Endothelial cell of umbilical vein (primary cell): ENCODE data around the gene DGAT2L6. TPM values are rescaled to one million over a fixed set of nuclear protein-coding genes. Genes with fewer than 3 reads are reported as not detected.

Experiments
- BruUV-seq: library from RNA; stranded (reverse); fragments of 400-500 nt; replicated peaks from 2 replicates; lab custom pipeline; 2021; lab: Mats Ljungman, UMichigan
- CTCF ChIA-PET: fragments of 300-600, 350-600 bp; sonication (Branson Sonifier 250); formaldehyde crosslinking; loops from one replicate; lab custom pipeline; 2021; ENCODE audit warnings: antibody characterized with exemption, inconsistent platforms; lab: Charles Lee
- POLR2A ChIA-PET: fragments of 300-600, 350-600 bp; sonication (Branson Sonifier 250); formaldehyde crosslinking; loops from one replicate; lab custom pipeline; 2021; ENCODE audit warnings: antibody characterized with exemption, inconsistent platforms; lab: Charles Lee
- DNase-seq: peaks from one replicate; pipeline ENCODE4 v3.0.0-alpha.2; 2011; ENCODE audit warnings: low read depth, low spot score
- FAIRE-seq: peaks from 2 replicates; lab custom pipeline; 2011; peaks lifted over from hg19 to GRCh38; lab: Jason Lieb, UNC
- H2AFZ ChIP-seq: 2 replicates; pipeline ENCODE4 v1.6.0; 2012; ENCODE audit warnings: low read depth, low read length, control low read depth, inconsistent platforms
- H3K27ac ChIP-seq: 2 replicates; pipeline ENCODE4 v1.5.1; 2011; ENCODE audit warnings: low read depth, mild to moderate bottlenecking, control low read depth, low read length, moderate library complexity; ENCODE audit not compliant: insufficient read depth
- H3K27me3 ChIP-seq, 2 experiments: 2 replicates each; pipeline versions ENCODE4 v1.6.0 to v1.6.1; 2011; ENCODE audit warnings: low read length in 2 of 2, mixed read lengths in 1 of 2; ENCODE audit not compliant: control insufficient read depth in 2 of 2, insufficient read depth in 2 of 2
- H3K36me3 ChIP-seq, 2 experiments: 2 replicates in 1 of 2; 3 replicates in 1 of 2; pipeline ENCODE4 v1.5.1; 2011; ENCODE audit warnings: low read length in 2 of 2, mild to moderate bottlenecking in 1 of 2, moderate library complexity in 1 of 2; ENCODE audit not compliant: control insufficient read depth in 2 of 2, insufficient read depth in 2 of 2; ENCODE audit errors: extremely low read depth in 1 of 2
- H3K4me1 ChIP-seq: 3 replicates; pipeline ENCODE4 v1.5.1; 2011; ENCODE audit warnings: mild to moderate bottlenecking, low read length; ENCODE audit not compliant: control insufficient read depth, insufficient read depth; ENCODE audit errors: extremely low read depth
- H3K4me2 ChIP-seq: 2 replicates; pipeline ENCODE4 v1.6.1; 2011; ENCODE audit warnings: low read length, control low read depth, mixed read lengths; ENCODE audit not compliant: insufficient read depth
- H3K4me3 ChIP-seq, 3 experiments: fragments of 200-600 bp in 1 of 3; sonication (generic), shearing (Covaris generic) in 1 of 3; replicated peaks in 1 of 3; 2 replicates each; pipeline ENCODE4 v1.5.1; 2011 to 2016; ENCODE audit warnings: control low read depth in 3 of 3, low read length in 3 of 3, mild to moderate bottlenecking in 2 of 3, inconsistent platforms in 1 of 3, low read depth in 1 of 3, moderate library complexity in 1 of 3; ENCODE audit not compliant: insufficient read depth in 1 of 3
- H3K79me2 ChIP-seq: 2 replicates; pipeline ENCODE4 v1.6.0; 2012; ENCODE audit warnings: low read length, inconsistent platforms; ENCODE audit not compliant: control insufficient read depth, insufficient read depth
- H3K9ac ChIP-seq: replicated peaks from 2 replicates; pipeline ENCODE3; 2011; ENCODE audit warnings: low read length, control low read depth; ENCODE audit not compliant: insufficient read depth; ENCODE audit errors: extremely low read depth
- H3K9me1 ChIP-seq: replicated peaks from 3 replicates; pipeline ENCODE4 v1.6.0; 2011; ENCODE audit warnings: mild to moderate bottlenecking, low read length; ENCODE audit not compliant: control insufficient read depth, insufficient read depth; ENCODE audit errors: extremely low read depth
- H3K9me3 ChIP-seq: replicated peaks from 2 replicates; pipeline ENCODE4 v1.5.1; 2012; ENCODE audit warnings: low read length, inconsistent platforms; ENCODE audit not compliant: control insufficient read depth, insufficient read depth
- H4K20me1 ChIP-seq: replicated peaks from 2 replicates; pipeline ENCODE3; 2011; ENCODE audit warnings: mild to moderate bottlenecking, low read length; ENCODE audit not compliant: control insufficient read depth, insufficient read depth; ENCODE audit errors: extremely low read depth
- CTCF ChIP-seq, 2 donors: IDR thresholded peaks; 1 replicate in 1 of 2; 2 replicates in 1 of 2; pipeline ENCODE4 v1.5.1; 2011; ENCODE audit warnings: low read length in 2 of 2, mild to moderate bottlenecking in 2 of 2, moderate library complexity in 2 of 2, control low read depth in 1 of 2, inconsistent platforms in 1 of 2, low read depth in 1 of 2; ENCODE audit not compliant: insufficient read depth in 1 of 2; ENCODE audit errors: extremely low read depth in 1 of 2
- EZH2 ChIP-seq: IDR thresholded peaks from 2 replicates; pipeline ENCODE4 v1.6.1; 2012; ENCODE audit warnings: borderline replicate concordance, low read depth, mild to moderate bottlenecking, moderate library complexity, low read length, inconsistent platforms; ENCODE audit not compliant: severe bottlenecking
- FOS ChIP-seq: IDR thresholded peaks from 2 replicates; pipeline ENCODE4 v1.6.1; 2011; ENCODE audit warnings: mild to moderate bottlenecking, low read length, moderate library complexity, borderline replicate concordance; ENCODE audit not compliant: insufficient read depth
- GATA2 ChIP-seq: IDR thresholded peaks from 2 replicates; pipeline ENCODE4 v1.7.0; 2011; ENCODE audit warnings: low read depth, mild to moderate bottlenecking, moderate library complexity, mixed read lengths, low read length; ENCODE audit not compliant: insufficient read length, insufficient read depth
- JUN ChIP-seq: IDR thresholded peaks from 2 replicates; pipeline ENCODE4 v1.6.1; 2011; ENCODE audit warnings: borderline replicate concordance, low read depth; ENCODE audit not compliant: insufficient read length, insufficient read depth
- MAX ChIP-seq: IDR thresholded peaks from 2 replicates; pipeline ENCODE4 v1.6.1; 2011; ENCODE audit not compliant: insufficient read depth, insufficient read length
- MYC ChIP-seq: IDR thresholded peaks from one replicate; pipeline ENCODE4 v1.6.1; 2011; ENCODE audit warnings: mild to moderate bottlenecking, low read depth, low read length
- POLR2A ChIP-seq: IDR thresholded peaks from 2 replicates; pipeline ENCODE4 v1.6.1; 2012; ENCODE audit warnings: low read depth, mild to moderate bottlenecking, control low read depth, low read length
- POLR2AphosphoS5 ChIP-seq: IDR thresholded peaks from 2 replicates; pipeline ENCODE4 v1.6.1; 2012; ENCODE audit warnings: low read depth, mild to moderate bottlenecking, control low read depth, low read length, moderate library complexity; ENCODE audit not compliant: insufficient read depth
- dilution Hi-C: fragments of 300-500 bp; cut with MboI; formaldehyde crosslinking; loops from one replicate; pipeline ENCODE4 v1.15.0; 2019; ENCODE audit warnings: low sequenced_read_pairs; ENCODE audit not compliant: extremely low pct_ligation_motif_present
- intact Hi-C: fragments of 100-400 bp; cut with micrococcal nuclease; formaldehyde crosslinking; loops from one replicate; pipeline ENCODE4 v1.10.0; 2022
- polyA plus RNA-seq, 4 experiments: library from polyadenylated mRNA; depleted of rRNA in 3 of 4; stranded (reverse) in 3 of 4; unstranded in 1 of 4; fragments of >200 nt; gene quantifications; 2 replicates each; pipeline versions ENCODE4 v1.2.1 to v1.2.3, GENCODE V29; 2011 to 2012; ENCODE audit warnings: missing spikeins in 1 of 4
- total RNA-seq: library from RNA; stranded (reverse); gene quantifications from 2 replicates; pipeline ENCODE4 v1.2.3, GENCODE V29; 2021

The DGAT2L6 gene
- total and polyA plus RNA-seq, 2 donors (not counting 3 experiments of a cell fraction or from before 2014, with no cell fraction given) = not detected

- ChIA-PET CTCF (no interaction called here), POLR2A (no interaction called here)
- intact Hi-C loops = no loop called here
- H3K79me2 ChIP-seq = peaks cover 10% of the 10 kb centered on the region
- no peak for FAIRE-seq
- no TSS peak for BruUV-seq
- H3K9me3 ChIP-seq = no peaks in the 10 kb centered on the region
- H3K36me3 ChIP-seq = no peaks in the 10 kb centered on the region
- DNase-seq = no peak
- H3K4me1 ChIP-seq = peaks cover 12% of the 10 kb centered on the region
- no peaks in the 10 kb centered on the region for H3K9me1 ChIP-seq
- H3K27me3 ChIP-seq = no peaks in the 10 kb centered on the region
- H3K27ac ChIP-seq = no peak overlapping the region
- dilution Hi-C loops = no loop called here
- no peaks in the 10 kb centered on the region for H4K20me1 ChIP-seq
- no peak overlapping the region for H3K9ac ChIP-seq
- H2AFZ ChIP-seq = no peak overlapping the region
- H3K4me2 ChIP-seq = no peak overlapping the region
- no peak overlapping the region for H3K4me3 ChIP-seq
- TF ChIP-seq POLR2A = no peak
- no peak for TF ChIP-seq CTCF (IDR thresholded peaks at IDR 0.05; ENCODE audit: extremely low read depth in 1 of 2, insufficient read depth in 1 of 2, low read depth in 1 of 2, low read length in 2 of 2)
Observed at GRCh38 chrX:70129816-70130215, 47.5 kb upstream of the DGAT2L6 start.

GRCh38 chrX:70132224-70132623 lies 45.1 kb upstream of the DGAT2L6 start:
- BruUV-seq = no TSS peak
- FAIRE-seq (no peak), DNase-seq (no peak)
- dilution Hi-C loops (no loop called here), intact Hi-C loops (loop anchor here (1.0 kb wide), 1 partner anchor 36 kb away; no protein-coding TSS in a partner anchor)
- H3K27me3 ChIP-seq = no peaks in the 10 kb centered on the region
- H3K9me1 ChIP-seq = no peaks in the 10 kb centered on the region
- peak overlapping the region; percentile 93 for H3K4me2 ChIP-seq
- TF ChIP-seq GATA2 (no peak), EZH2 (no peak), FOS (no peak), MAX (no peak), POLR2A (no peak), JUN (no peak), POLR2AphosphoS5 (no peak), MYC (no peak), CTCF (IDR thresholded peaks at IDR 0.05; ENCODE audit: extremely low read depth in 1 of 2, insufficient read depth in 1 of 2, low read depth in 1 of 2, low read length in 2 of 2) (no peak)
- peaks cover 14% of the 10 kb centered on the region for H3K79me2 ChIP-seq
- H3K9me3 ChIP-seq = no peaks in the 10 kb centered on the region
- no peak overlapping the region for H3K9ac ChIP-seq
- H3K27ac ChIP-seq = no peak overlapping the region
- no peak overlapping the region for H3K4me3 ChIP-seq
- POLR2A ChIA-PET = no interaction called here
- CTCF ChIA-PET = interaction anchor here (1.1 to 2.0 kb wide), 8 partner anchors 35 to 708 kb away, joined by 4 to 30 read pairs (median 6); partner anchors contain the start of gene P2RY4
- H3K36me3 ChIP-seq = no peaks in the 10 kb centered on the region
- peaks cover 16% of the 10 kb centered on the region for H3K4me1 ChIP-seq
- no peaks in the 10 kb centered on the region for H4K20me1 ChIP-seq
- H2AFZ ChIP-seq = no peak overlapping the region
